NT2/D1 (cell line): ENCODE measurements around the gene EPHA1.

Source experiments
- SUZ12 ChIP-seq: IDR thresholded peaks from 2 replicates; pipeline ENCODE4 v1.6.1; 2011; ENCODE audit not compliant: insufficient read length, insufficient read depth; ENCODE audit errors: extremely low read depth
- YY1 ChIP-seq: IDR thresholded peaks from 2 replicates; pipeline ENCODE4 v1.6.1; 2011; ENCODE audit not compliant: insufficient read length, insufficient read depth
- ZNF274 ChIP-seq: IDR thresholded peaks from 2 replicates; pipeline ENCODE4 v1.6.1; 2011; ENCODE audit warnings: mild to moderate bottlenecking, low read depth, low read length

DNA sequence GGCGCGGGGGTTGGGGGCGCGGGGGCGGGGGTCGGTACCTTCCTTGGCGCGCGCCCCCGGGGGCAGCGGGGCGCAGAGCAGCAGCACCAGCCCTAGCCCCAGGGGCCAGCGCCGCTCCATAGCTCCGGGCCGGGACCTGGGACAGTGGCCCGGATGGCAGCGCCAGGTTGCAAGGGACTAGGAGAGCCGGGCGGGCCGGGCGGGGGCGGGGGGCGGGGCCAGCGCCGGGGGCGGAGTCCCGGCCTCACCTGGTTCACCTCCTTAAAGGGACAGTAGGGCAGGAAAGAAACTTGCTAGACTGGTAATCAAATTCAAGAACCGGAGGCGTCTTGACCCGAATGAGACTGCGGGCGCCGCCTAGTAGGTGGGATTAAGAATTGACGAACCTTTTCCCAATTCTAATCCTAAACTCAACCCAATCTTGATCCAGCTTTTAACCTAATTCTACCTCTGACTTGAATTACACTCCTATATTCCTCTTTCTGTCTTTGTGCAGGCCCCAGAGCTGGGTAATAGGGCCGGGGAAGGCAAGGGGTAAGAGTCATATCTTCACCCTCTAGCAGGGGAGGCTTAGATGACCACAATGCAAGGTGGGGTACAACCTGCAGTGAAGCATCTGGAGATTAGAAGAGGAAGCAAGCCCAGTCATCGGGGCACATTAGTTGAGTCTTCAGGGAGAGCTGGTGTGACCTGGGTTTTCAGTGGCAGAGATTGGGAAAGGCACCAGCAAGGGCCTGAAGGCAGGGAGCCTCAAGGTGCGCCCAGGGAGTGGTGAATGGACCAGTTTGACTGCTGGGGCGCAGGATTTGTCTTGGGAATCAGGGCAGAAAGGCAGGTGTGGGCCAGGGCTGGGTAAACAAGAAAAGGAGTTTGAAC lies at the start of gene EPHA1:
- no peak for TF ChIP-seq YY1
- no peak for TF ChIP-seq ZNF274
- TF ChIP-seq SUZ12 = no peak
